ENCODE results near the gene GARIN5A.
A peak's percentile ranks its signal among the peaks of the same experiment; 100 is the strongest.

The GARIN5A gene

GRCh38 chr19:50507376-50507775, 30.7 kb upstream of the GARIN5A start:
- no peak for DNase-seq

GRCh38 chr19:50506700-50507099, 30.1 kb upstream of the GARIN5A start:
- DNase-seq, result no peak

- no peak for DNase-seq
Measured at GRCh38 chr19:50505856-50506611, 29.4 kb upstream of the GARIN5A start.

GRCh38 chr19:50501568-50502475, 25.2 kb upstream of the GARIN5A start:
- no peak for DNase-seq

GRCh38 chr19:50501186-50501567, 24.5 kb upstream of the GARIN5A start:
- no peak for DNase-seq

GRCh38 chr19:50500753-50501151, 24.1 kb upstream of the GARIN5A start:
- DNase-seq, result no peak

GRCh38 chr19:50500060-50500752, 23.6 kb upstream of the GARIN5A start:
- DNase-seq, result no peak

GRCh38 chr19:50498219-50499056, 21.8 kb upstream of the GARIN5A start:
- DNase-seq, result no peak

- no peak for DNase-seq
Measured at GRCh38 chr19:50497022-50497405, 20.4 kb upstream of the GARIN5A start.

- no peak for DNase-seq
Measured at GRCh38 chr19:50496189-50497021, 19.8 kb upstream of the GARIN5A start.

- DNase-seq, result no peak
Measured at GRCh38 chr19:50495020-50495531, 18.4 kb upstream of the GARIN5A start.

GRCh38 chr19:50494186-50495019, 17.8 kb upstream of the GARIN5A start:
- DNase-seq, result no peak

GRCh38 chr19:50493171-50493570, 16.5 kb upstream of the GARIN5A start:
- no peak for DNase-seq

GRCh38 chr19:50492303-50493052, 15.8 kb upstream of the GARIN5A start:
- DNase-seq, result peak; percentile 41 to 53

- DNase-seq, result no peak
Measured at GRCh38 chr19:50490991-50491472, 14.4 kb upstream of the GARIN5A start.

- DNase-seq, result no peak
Measured at GRCh38 chr19:50490411-50490811, 13.8 kb upstream of the GARIN5A start.

GRCh38 chr19:50489461-50490011, 12.9 kb upstream of the GARIN5A start:
- no peak for DNase-seq

- DNase-seq, result no peak
Measured at GRCh38 chr19:50488389-50489194, 11.9 kb upstream of the GARIN5A start.

Measured in activated CD4-positive, alpha-beta T cell treated with anti-CD3 and anti-CD28 coated beads, Interleukin-2, amount 50 U/mL, for 48 hours (primary cell).